AG09309 (cell line): ENCODE data around the gene GALNT18.
"Not testable (repeated sequence)": the region's sequence is repeated elsewhere in the genome, so short reads cannot be mapped to it uniquely, and the experiment has no call there.

Experiments used
- DNase-seq: peaks from one replicate; pipeline ENCODE4 v3.0.0-alpha.2; 2010; ENCODE audit warnings: low read depth
- H3K4me3 ChIP-seq: 2 replicates; pipeline ENCODE4 v1.5.1; 2011; ENCODE audit warnings: mild to moderate bottlenecking, low read depth, low read length, moderate library complexity; ENCODE audit not compliant: control insufficient read depth
- TF ChIP-seq, protein P1 (sequence below): IDR thresholded peaks from 2 replicates; pipeline ENCODE4 v1.5.1; 2011; ENCODE audit warnings: mild to moderate bottlenecking, low read depth, low read length, inconsistent platforms; ENCODE audit not compliant: insufficient read depth, control insufficient read depth; ENCODE audit errors: missing control alignments

GALNT18 gene

DNA sequence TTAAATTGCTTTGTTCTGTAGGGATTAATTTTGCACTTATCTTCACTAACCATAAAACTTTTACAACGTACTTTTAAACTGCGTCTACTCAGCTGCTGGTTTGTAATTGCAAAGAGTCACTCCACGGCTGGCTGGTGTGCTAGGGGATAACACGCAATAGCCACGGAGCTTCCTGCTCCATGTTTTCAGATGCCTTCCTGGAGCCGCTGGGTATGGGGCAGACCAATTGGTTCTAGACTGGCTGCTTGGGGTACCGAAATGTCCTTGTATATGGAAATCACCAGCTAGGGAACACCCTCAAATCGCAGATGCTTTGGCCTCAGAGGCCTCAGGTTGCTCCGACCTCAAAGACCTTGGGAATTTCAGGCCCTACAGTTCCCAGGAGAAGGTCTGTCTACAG, 265.0 kb downstream of the GALNT18 start:
- TF ChIP-seq, protein P1, sequence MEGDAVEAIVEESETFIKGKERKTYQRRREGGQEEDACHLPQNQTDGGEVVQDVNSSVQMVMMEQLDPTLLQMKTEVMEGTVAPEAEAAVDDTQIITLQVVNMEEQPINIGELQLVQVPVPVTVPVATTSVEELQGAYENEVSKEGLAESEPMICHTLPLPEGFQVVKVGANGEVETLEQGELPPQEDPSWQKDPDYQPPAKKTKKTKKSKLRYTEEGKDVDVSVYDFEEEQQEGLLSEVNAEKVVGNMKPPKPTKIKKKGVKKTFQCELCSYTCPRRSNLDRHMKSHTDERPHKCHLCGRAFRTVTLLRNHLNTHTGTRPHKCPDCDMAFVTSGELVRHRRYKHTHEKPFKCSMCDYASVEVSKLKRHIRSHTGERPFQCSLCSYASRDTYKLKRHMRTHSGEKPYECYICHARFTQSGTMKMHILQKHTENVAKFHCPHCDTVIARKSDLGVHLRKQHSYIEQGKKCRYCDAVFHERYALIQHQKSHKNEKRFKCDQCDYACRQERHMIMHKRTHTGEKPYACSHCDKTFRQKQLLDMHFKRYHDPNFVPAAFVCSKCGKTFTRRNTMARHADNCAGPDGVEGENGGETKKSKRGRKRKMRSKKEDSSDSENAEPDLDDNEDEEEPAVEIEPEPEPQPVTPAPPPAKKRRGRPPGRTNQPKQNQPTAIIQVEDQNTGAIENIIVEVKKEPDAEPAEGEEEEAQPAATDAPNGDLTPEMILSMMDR, result no peak
- DNase-seq, result no peak
- no peak overlapping the region for H3K4me3 ChIP-seq

DNA sequence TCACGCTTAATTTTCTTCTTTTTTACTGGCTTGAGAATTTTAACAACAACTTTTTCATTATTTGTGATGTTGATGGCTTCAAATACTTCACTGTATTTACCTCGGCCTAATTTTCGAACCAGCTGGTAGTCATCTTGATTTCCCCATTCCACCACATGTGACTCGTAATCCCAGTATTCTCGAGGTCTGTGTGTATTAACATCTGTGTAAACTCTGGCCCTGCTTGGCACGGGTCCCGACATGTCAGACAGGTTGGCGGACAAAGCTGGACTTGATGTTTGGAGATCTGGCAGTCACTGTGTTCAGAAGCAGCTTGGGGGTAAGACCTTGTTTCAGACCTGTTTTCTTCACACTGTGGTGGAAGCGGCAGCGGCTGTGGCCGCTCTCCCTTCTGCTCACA, 268.9 kb downstream of the GALNT18 start, which contains the start of gene CSNK2A3:
Gene CSNK2A3 (minus strand): TSS at position 373 of the 400 bp plus-strand sequence. CDS start 131 bp downstream, at position 242.
- not testable (repeated sequence) for DNase-seq, H3K4me3 ChIP-seq

DNA sequence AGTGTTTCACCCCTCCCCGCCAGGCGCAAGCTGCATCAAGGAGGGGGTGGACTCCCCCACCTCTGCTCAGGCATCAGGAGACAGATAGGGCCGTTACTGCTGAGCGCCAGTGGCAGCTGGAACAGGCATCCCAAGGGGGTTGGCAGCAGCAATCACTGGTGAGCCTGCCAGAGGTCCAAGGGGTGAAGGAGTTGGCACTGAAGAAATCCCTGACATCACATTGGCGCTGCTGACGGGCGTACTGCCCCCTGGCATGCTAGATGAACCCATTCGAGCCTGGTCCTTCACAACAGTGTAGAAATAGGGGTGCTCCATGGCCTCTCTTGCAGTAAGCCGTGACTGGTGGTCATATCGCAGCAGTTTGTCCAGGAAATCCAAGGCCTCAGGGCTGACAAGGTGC, 270.0 kb downstream of the GALNT18 start:
- not testable (repeated sequence) for DNase-seq, H3K4me3 ChIP-seq

DNA sequence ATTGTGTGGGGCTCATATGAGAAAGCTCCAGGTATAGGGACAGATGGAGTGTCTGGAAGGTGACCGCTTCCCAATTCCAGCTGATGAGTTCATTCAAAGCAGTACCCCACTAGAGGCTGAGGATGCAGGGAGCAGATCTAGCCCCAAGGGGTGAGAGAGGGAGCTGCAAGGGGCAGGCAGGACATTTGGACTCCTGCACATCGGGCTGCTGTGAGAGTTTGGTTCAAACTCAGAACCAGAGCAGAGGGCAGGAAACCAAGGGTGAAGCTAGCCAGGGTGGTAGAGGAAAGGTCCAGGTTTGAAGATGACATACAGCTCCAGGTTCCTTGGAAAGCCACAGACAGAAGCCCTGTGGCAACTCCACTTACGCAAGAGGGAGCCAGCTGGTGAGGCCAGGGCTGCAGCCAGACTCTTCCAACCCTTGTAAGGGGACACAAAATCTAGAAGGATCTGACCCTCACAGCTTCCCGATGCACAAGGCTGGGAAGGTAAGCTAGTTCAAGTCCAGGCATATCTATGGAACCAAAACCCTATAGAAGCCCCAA, 270.7 kb downstream of the GALNT18 start:
- no peak overlapping the region for H3K4me3 ChIP-seq
- DNase-seq, result no peak
- TF ChIP-seq, protein P1, result no peak

DNA sequence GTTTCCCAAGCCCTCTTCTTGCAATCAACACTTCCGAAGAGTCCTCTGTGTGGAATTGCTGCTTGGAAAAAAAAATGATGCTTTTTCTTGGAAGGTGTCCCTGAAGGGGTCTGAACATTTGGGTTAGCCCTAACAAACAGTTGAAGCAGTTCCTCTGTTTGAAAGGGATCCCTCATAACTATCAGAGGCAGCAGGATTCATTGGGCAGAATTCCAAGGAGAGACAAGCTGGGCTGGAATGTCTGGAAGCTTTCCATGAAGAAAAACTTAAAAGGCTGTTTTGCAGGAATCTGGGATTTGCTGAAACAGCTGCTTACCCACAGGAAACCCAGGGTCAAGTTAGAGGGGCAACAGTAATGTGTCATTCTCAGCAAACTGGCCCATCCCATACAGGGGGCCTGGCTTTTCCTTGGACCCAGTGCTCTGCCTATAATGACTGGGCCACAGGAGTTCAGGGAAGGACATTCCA, 271.9 kb downstream of the GALNT18 start:
- TF ChIP-seq, protein P1, result no peak
- peak; percentile 72 for DNase-seq
- no peak overlapping the region for H3K4me3 ChIP-seq

DNA sequence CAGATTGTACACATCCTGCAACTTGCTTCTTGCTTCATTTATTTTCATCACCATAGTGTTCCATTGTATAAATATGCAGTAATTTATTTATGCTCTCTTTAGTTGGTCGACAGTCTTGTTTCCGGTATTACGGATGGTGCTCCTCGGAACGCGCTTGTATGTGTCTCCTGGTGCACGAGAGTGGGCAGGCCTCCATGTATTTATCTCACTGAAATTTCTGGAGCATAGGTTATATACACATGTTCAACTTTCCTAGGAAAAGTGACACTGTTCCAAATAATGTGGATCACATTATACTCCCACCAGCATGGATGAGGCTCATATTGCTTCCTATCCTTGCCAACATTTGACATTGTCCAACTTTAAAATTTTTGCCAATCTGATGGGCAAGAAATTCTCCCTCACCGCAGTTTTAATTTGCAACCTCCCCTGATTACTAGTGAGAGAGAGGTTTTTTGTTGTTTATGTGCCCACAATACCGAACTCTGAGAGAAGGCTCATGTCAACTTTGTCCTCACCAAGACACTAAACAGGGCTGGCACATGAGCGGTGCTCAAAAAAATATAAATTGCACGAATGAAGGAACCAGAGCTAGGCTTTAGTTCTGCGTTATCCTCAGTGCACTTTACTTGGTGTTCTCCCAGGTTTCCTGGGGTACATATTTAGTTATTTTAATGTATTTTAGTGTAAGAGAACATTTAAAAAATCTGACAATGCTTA, 272.5 kb downstream of the GALNT18 start:
- H3K4me3 ChIP-seq, result no peak overlapping the region
- TF ChIP-seq, protein P1, result no peak
- no peak for DNase-seq

DNA sequence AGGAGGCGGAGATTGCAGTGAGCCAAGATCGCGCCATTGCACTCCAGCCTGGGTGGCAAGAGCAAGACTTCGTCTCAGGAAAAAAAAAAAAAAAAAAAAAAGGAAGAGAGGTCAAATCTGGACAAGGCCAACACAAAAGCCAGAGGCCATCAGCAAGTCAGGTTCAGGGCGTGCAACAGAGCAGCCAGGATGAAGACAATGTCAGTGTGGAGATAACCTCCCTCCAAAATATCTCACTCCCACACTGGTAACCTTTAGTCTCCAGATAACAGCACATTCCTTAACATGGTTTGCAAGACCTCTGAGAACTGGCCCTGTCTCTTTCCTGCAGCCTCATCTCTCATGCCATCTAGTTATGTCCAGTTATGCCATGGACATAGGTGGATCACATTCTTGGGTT, 273.5 kb downstream of the GALNT18 start:
- TF ChIP-seq, protein P1, result no peak
- H3K4me3 ChIP-seq, result no peak overlapping the region
- no peak for DNase-seq
